Vagina (tissue), 2 donors: ENCODE data around the gene PLK5.

Source experiments
- POLR2A ChIP-seq, 2 donors: fragments of 450-650 bp; IDR thresholded peaks; one replicate each; pipeline ENCODE4 v1.6.1; 2017; ENCODE audit warnings: antibody characterized with exemption in 2 of 2, mild to moderate bottlenecking in 2 of 2, moderate library complexity in 2 of 2
- POLR2AphosphoS5 ChIP-seq, 2 donors: sonication (generic); formaldehyde crosslinking; IDR thresholded peaks; one replicate each; pipeline ENCODE4 v1.9.0; 2017; ENCODE audit warnings: antibody characterized with exemption in 2 of 2, mild to moderate bottlenecking in 2 of 2, low read depth in 1 of 2; ENCODE audit not compliant: insufficient read depth in 1 of 2
- TF ChIP-seq, protein P1 (sequence below), 3 experiments: fragments of 450-650 bp in 2 of 3; fragments of 200-600 bp in 1 of 3; sonication (generic) in 1 of 3; IDR thresholded peaks; one replicate each; pipeline ENCODE4 v1.5.1; 2017 to 2019; ENCODE audit warnings: antibody characterized with exemption in 3 of 3, mild to moderate bottlenecking in 2 of 3, moderate library complexity in 2 of 3

DNA sequence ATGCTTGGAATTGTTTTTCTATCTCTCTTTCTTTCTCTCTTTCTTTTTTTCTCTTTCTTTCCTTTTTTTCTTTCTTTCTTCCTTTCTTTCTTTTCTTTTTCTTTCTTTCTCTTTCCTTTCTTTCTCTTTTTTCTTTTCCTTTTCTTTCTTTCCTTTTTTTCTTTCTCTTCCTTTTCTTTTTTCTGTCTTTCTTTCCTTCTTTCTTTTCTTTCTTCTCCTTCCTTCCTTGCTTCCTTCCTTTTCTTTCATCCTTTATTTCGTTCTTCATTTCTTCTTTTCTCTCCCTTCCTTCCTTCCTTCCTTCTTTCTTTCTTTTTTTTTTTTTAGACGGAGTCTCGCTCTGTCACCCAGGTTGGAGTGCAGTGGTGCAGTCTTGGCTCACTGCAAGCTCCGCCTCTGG, 46.1 kb downstream of the PLK5 start:
- TF ChIP-seq, protein P1, sequence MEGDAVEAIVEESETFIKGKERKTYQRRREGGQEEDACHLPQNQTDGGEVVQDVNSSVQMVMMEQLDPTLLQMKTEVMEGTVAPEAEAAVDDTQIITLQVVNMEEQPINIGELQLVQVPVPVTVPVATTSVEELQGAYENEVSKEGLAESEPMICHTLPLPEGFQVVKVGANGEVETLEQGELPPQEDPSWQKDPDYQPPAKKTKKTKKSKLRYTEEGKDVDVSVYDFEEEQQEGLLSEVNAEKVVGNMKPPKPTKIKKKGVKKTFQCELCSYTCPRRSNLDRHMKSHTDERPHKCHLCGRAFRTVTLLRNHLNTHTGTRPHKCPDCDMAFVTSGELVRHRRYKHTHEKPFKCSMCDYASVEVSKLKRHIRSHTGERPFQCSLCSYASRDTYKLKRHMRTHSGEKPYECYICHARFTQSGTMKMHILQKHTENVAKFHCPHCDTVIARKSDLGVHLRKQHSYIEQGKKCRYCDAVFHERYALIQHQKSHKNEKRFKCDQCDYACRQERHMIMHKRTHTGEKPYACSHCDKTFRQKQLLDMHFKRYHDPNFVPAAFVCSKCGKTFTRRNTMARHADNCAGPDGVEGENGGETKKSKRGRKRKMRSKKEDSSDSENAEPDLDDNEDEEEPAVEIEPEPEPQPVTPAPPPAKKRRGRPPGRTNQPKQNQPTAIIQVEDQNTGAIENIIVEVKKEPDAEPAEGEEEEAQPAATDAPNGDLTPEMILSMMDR (IDR thresholded peaks at IDR 0.05) = no peak
- TF ChIP-seq POLR2A (IDR thresholded peaks at IDR 0.05) (no peak), POLR2AphosphoS5 (IDR thresholded peaks at IDR 0.05; ENCODE audit: insufficient read depth in 1 of 2, low read depth in 1 of 2) (no peak)
